Superior temporal gyrus (tissue), 1 donor: ENCODE data around the gene PKP3.
"Not testable (repeated sequence)": the region's sequence is repeated elsewhere in the genome, so short reads cannot be mapped to it uniquely, and the experiment has no call there.

Experiments used
- DNase-seq: peaks from one replicate; pipeline ENCODE4 v3.0.0-alpha.2; 2016; ENCODE audit errors: extremely low spot score

PKP3 gene

DNA sequence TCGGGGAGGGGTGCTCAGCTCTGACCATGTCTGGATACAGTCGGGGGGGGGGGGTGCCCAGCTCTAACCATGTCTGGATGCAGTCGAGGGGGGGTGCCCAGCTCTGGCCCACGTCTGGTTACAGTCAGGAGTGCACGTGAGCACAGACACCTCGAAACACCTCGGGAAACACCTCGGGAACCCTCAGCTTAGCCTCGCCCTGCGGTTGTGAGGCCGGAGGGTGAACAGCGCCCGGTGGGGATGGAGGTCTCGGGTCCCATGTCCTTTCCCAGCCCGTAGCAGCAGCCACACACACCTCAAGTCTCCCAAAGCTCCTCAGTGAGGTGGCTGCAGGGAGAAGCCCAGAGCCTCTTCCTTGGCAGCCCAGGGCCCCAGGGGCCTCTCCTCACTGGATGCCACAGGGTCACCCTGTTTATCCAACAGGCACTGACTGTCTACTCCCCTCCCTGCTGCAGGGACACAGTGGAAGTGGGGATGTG is 18.7 kb downstream of the PKP3 start:
- DNase-seq = no peak

DNA sequence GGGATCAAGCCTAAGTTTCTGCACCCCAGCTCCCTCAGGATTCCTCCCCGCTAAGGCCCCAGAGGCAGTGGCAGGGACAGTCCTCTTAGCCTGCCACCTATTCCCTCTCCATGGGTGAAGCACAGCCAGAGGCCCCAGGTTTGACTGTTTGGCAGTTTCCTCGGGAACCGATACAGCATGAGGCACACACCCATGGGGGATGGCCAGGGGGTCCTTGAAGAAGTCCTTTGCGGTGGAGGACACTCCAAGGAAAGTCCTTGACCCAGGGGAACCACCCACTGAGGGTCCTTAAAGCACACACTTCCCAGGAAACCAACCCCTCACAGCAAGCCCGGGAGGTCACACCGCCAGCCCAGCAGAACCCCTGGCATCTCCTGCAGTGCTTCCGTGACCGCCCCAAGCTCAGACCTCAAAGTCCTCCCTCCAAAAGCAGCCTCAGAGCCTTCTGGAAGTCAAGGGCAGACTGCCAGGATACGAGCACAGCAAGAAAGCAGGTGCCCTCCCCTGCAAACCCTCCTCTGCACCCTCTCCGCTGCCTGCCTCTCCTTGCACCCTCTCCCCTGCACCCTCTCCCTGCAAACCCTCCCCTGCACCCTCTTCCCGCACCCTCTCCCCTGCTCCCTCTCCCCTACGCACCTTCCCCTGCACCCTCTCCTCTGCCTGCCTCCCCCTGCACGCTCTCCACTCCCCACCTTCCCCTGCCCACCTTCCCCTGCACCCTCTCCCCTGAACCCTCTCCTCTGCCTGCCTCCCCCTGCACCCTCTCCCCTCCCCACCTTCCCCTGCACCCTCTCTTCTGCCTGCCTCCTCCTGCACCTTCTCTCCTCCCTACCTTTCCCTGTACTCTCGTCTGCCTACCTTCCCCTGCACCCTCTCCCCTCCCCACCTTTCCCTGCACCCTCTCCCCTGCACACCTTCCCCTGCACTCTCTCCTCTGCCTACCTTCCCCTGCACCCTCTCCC is 19.4 kb downstream of the PKP3 start:
- DNase-seq = no peak

DNA sequence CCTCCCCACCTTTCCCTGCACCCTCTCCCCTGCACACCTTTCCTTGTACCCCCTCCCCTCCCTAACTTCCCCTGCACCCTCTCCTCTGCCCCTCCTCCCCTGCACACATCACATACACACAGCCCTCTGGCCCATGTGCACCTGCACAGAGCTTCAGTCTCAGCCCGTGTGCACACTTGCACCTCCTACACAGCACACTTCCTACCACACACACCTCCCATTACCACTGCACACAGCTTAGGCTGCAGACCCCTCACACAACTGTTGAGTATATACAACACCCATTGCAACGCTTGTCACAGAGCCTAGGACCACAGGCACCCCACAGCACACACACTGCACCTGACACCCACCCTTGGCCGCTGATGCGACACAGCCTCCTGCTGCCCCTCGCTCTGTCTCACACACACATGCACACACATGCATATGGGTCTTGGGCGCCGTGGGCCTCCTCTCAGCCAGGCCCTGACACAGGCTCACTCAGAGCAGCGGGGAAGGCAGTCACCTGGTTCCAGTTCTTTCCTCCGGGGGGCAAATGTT is 20.4 kb downstream of the PKP3 start:
- no peak for DNase-seq

DNA sequence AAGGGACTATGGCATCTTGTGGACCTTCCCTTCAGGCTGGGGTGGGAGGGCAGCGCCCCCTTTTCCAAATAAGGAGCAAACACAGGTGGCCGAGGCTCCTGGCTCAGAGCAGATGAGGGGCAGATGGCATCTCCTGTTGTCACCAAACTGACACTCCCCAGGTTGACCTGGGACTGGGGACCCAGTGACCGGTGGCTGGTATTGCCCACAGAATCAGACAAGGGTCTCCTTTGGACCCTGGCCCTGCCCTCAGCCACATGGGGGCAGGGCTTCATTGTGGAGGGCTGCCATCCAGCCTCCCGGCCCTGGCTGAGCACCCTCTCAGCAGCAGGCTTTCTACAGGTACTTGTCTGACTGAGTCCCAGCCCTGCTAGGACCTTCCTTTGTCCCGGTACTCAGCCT is 21.6 kb downstream of the PKP3 start:
- DNase-seq = no peak

DNA sequence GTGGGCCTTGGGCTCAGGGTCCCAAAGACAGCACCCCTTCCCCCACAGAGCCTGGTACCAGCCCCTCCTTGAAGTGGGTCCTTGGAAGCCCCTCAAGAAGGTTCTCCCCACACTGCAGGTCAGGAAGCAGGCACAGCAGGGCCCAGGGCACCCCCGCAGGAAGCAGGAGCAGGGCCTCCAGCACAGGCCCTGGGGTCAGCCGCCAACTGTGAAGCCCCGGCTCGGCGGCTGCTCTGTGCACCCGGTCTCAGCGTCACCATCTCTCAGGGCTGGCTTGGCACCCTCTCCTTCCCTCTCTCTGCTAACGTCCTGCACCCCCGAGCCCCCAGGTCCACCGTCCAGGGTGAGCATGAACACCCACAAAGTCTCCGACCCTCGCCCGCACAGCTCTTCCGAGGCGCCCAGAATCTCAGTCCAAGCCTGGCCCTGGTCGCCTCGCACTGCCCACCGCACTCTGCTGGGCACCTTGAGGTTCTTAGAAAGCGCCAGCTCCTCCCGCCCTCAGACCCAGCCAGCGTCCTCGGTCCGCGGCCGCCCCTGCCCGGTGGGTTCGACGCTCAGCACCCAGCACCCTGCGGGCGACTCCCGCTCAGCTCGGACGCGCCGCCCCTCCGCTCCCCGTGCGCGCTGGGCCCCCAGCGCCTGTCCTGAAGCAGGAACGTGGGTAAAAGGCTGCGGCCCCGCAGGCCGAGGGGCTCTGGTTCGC is 22.2 kb downstream of the PKP3 start:
- DNase-seq = no peak

DNA sequence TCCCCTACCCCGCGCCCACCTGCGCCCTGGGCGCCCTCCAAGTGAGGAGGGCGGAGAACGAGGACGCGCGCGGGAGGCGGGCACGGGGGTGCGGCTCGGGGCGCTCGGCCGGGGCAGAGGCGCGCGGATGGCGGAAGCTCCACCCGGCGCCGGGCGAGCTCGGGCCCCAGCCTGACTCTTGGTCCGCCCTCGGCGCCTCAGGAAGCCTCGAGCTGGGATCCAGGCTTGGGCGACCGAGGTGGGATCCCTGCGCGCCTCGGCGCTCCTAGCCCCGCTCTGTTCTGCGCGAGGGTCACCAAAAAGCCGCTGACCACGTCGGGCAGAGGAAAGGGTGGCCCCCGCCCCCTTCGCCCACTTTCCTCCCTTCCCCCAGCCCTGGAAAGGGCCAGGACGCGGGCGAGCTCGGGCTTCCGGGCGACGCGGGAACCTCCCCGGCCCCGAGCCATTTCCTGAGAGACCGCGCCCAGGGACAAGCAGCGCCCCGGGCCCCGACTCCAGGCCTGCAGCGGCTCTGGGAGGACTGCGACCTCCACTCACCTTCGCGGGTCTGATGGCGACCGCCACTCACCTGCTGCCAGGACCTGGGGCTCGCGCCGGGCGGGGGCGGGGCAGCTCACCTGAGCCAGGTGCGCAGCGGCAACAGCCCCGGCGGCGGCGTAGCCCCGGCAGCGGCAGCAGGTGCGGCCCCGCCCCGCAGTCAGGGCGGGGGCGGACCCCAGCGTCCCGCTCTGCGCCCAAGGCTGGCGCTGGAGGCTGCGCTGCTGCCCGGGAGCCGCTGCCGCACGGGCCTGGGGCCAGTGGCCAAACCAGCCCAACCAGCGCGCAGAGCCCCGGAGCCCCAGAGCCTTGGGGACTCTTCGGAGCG is 23.0 kb downstream of the PKP3 start:
- no peak for DNase-seq

DNA sequence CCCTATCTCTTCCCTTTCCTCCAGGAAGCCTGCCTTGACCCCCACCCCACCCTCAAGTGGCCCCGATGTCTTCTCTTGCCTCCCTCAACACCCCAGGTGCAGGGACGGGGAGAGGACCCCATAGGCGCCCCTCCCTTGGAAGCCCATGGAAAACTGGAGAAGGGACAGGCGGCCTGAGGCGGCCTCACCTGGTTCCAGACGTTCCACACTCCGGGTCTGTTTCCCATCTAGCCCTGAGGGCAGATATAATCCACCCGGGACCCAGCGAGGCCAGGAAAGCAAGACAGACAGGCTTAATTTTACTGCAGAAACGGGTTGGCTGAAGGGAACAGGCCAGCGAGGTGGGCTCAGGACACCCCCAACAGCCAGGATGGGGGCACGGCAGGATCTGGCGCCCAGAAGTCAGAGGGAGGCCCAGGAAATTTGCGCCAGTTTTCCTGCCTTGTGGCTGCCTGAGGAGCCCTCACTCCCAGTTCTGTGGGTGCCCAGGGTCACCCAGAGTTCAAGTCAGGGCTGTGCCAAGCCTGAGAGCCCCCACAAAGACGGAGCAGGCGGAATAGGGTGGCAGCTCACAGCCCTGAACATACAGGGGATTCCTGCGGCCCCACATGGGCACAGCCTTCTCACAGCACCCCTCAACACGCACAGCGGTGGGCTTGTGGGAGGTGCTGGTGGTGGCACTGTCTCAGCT is 23.8 kb downstream of the PKP3 start:
- DNase-seq = no peak

DNA sequence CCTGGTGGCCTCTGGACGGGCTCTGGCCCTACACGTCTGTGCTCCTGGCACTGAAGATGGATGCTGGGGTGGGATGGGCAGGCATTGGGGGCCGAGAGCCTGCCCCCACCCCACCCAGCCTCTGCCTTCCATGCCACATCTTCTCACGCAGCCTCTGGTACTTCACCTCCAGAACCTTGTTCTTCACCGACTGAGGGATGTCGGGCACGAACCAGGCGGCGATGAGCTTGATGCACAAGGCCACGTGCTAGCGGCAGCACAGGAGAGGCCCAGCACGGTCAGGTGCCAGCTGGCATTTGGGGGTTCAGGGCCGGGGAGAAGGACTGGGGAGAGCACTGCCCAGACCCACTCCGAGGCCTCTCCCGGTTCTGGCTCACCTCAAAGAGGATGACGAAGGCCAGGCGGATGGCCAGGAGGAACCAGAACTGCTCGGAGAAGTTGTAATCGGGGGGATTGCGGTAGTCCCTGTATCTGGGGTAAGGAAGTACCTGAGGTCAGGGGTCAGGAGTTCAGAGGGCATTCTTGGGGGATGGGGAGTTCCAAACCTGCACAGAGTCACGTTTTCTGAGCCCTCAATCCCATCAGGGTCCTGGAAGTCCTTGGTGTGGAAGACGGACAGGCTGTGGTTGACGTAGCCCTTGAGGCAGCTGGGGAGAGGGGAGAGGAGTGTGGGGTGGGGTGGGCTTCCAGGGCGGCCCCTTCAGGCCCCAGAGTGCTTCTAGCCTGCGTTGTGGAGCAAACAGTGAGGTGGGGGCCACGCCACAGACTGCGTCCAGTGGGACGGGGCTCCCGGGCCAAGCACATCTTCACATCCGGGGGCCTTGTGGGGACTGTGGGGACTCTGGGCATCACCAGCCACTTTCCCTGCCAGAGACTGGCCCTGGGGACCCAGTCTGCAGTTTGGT is 24.6 kb downstream of the PKP3 start:
- DNase-seq = no peak

DNA sequence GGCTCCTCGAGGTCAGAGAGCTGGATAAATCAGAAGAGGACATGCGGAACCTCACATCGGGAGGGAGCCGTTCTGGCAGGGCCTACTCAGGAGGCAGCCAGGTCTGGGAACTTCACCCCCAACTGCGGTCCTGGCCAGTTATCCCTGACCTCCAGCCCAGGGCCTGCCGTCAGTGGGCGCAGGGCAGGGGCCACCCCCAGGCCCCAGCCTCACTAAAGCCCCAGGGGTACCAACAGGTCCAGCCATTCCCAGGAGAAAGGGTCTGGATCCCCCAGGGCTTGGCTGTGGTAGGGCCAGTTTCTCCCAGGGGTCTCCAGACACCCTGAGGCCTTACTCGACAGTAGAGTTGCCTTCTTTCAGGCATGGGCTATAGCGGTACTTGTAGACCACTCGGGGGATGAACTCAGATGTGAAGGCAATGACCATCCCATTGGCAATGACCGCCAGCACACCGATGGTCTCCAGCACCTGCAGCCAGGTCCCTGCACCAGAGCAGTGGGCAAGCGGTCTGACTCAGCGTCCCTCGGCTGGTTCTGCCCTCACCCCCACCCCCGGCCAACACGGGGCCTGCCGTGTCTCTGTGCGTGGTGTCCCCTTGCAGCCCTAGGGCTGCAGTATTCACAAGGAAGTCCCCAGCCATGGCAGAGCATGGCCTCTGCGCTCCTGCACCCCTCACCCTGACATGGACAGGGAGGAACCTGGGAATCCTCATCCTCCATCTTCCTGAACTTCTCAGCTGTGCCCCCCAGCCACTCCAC is 25.4 kb downstream of the PKP3 start:
- no peak for DNase-seq

DNA sequence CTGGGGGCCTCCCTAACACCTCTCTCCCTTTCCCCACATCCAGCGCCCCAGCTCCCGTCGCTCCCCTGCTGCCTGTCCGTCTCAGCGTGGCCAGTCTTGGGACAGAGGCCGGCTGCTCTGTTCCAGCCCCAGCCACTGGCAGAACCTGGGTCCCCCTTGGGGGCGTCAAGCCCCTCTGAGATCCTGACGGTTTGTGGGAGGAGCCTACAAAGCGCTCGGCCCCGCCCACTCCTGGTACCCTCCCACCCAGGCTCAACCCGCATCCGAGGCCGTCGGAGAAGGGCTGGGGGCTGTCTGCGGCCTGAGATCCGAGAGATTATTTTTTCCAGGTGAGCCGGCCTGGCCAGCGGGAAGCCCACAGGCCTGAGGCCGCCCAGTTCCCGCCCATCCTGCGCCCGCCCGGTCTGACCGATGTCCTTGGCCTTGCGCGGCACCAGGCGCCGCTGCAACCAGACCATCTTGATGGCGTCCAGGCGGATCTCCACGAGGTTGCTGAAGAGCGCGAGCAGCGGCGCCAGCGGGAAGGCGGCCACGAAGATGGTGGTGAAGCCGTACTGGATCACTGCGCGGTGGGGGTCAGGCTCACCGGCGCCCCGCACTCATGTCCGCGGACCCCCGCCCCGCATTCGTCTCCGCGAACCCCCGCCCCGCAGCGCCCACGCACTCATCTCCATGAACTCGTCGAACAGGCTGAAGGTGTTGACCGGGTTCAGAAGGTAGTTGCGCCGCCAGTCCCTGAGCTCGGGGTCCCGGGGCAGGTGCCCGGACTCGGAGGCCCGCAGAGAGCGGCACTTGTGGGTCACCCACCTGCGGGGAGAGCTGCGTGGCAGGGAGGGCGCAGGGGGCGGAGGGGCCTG is 26.3 kb downstream of the PKP3 start:
- DNase-seq = no peak

DNA sequence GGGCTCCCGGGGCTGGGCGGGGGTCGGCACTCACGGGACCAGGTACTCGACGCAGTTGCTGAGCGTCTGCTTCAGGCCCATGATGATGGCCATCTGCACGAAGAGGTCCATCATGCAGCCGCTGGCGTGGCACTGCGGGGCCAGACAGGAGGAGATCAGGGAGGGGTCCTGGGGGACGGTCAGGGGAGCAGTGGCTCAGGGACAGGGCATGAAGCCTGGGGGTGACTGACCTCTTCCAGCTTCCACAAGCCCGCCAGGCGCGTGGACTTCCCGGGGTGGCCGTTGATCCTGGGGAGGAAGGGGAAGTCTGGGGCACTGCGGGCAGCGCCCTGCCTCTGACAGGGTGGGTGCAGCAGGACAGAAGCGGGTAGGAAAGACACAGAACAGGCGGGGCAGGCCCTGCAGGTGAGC is 26.9 kb downstream of the PKP3 start:
- no peak for DNase-seq

DNA sequence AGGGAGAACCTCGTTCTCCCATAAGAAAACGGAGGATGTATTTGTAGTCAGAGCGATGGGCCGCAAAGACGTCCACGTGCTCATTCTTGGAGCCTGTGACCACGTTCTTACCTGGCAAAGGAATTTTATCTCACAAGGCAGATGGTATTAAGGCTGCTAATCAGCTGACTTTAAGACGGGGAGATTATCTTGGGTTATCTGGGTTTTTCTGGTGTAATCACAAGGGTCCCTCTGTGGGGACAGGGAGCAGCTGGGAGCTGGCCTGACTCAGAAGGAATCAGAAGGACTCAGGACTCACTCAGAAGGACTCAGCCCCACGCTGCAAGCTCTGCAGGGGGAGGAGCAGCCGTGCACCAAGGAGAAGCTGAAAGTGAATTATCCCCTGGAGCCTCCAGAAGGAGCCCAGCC is 28.2 kb downstream of the PKP3 start:
- no peak for DNase-seq

DNA sequence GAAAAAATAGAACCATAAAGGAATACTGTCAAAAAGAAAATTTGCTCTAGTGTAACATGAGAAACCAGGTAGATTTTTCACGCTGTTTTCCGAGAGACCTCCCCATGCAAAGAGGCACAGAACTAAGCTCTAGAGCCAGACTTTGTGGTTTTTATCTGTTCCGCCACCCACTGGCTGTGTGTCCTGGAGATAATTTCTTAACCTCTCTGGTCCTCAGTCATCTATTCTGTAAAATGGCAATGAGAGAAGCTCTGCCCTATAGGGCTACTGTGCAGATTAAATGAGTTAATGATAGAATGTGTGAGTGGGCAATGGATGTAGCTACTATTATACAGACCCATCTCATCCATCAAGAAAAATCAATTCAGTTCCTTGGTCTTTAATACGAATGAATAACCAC is 30.2 kb downstream of the PKP3 start:
- no peak for DNase-seq

DNA sequence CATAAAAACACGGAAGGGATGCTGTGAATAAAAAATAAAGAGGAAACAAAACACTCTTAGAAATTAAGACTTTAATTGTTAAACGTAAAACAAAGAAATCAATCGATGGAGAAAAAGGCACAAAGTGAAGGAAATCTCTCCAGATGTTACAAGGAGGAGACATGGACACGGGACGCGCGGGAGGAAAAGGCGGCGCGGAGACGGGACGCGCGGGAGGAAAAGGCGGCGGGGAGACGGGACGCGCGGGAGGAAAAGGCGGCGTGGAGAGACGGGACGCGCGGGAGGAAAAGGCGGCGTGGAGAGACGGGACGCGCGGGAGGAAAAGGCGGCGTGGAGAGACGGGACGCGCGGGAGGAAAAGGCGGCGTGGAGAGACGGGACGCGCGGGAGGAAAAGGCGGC is 30.8 kb downstream of the PKP3 start:
- not testable (repeated sequence) for DNase-seq

DNA sequence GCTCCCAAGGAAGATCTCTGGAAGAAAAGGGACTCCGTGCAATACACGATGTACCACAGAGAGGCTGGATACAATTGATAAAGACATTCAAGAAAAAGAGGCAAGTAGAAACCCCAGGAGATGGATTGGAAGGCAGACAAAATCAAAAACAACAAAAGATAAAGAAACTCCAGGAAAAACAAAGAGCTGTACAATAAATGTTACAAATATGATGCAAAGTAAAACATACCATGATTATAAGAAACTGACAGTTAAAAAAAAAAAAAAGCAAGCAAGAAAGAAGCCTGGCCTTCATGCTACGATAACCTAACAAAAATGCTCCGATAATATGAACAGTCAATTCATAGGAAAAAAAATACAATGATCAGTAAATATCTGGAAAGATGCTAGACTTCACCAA is 31.3 kb downstream of the PKP3 start:
- no peak for DNase-seq

DNA sequence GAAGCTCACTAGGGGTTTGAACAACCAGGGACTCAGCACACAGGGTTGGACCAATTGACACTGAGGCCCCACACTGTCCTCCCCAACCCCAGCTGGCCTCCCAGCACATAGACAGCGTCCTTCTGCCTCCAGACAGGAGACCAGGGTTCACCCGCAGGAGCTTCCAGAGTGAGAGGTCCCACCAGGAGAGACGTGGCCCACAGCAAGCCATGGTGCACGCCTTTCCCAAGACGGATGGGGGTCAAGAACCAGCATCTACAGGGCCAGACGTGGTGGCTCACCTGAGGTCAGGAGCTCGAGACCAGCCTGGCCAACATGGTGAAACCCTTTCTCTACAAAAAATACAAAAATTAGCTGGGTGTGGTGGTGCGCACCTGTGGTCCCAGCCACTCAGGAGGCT is 32.8 kb downstream of the PKP3 start:
- no peak for DNase-seq

DNA sequence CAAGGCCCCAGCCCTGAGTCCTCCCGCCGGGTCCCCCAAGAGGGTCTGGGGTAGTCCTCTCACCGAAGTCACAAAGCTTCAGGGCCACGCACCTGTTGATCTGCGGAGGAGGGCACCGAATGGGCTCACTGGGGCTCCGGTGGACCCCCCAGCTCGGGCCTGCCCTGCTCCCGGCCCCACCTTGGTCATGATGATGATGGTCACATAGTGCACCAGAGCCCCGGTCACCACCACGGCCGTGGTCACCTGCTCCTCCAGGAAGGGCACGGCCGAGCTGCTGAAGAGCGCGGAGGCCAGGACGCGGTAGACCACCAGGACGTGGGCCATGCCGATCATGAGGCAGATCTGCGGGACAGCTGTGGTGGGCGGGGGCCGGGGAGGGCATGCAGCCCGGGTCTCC is 34.3 kb downstream of the PKP3 start:
- no peak for DNase-seq

DNA sequence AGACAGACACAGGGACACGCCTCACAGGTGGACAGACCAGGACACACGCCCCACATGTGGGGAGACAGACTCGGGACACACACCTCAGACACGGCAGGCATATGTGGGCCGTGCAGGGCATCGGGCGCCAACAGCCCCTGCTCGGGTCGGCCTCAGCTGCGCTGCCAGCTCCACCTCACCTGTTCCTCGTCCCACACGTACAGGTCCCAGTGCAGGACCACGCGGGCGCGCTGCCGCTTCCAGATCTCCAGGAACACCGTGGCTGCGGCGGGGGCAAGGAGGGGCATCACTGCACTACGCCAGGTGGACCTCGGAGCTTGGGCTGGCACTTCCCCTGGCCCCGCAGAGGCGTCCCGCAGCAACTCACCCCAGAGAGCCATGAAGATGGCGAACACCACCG is 35.4 kb downstream of the PKP3 start:
- DNase-seq = no peak
